Transverse colon (tissue), 4 donors: ENCODE measurements around the gene SCAI.

Experiments used
- POLR2A ChIP-seq: fragments of 450-650 bp; IDR thresholded peaks from one replicate; pipeline ENCODE4 v1.6.1; 2016; ENCODE audit warnings: antibody characterized with exemption, mild to moderate bottlenecking, moderate library complexity
- POLR2AphosphoS5 ChIP-seq, 3 donors: sonication (generic); formaldehyde crosslinking; IDR thresholded peaks; one replicate each; pipeline ENCODE4 v1.6.1; 2016; ENCODE audit warnings: antibody characterized with exemption in 3 of 3
- TF ChIP-seq, protein P1 (sequence below), 5 experiments: fragments of 200-600 bp in 3 of 5; fragments of 450-650 bp in 2 of 5; sonication (generic) in 3 of 5; IDR thresholded peaks; 1 replicate in 2 of 5; 2 replicates in 3 of 5; pipeline ENCODE4 v1.5.1; 2016 to 2017; ENCODE audit warnings: antibody characterized with exemption in 5 of 5, inconsistent platforms in 3 of 5, mild to moderate bottlenecking in 2 of 5, moderate library complexity in 1 of 5

GRCh38 chr9:125151730-125152129 is 8.4 kb upstream of the SCAI start:
- no peak for TF ChIP-seq POLR2A
- TF ChIP-seq POLR2AphosphoS5 (IDR thresholded peaks at IDR 0.05), result no peak
- TF ChIP-seq, protein P1, sequence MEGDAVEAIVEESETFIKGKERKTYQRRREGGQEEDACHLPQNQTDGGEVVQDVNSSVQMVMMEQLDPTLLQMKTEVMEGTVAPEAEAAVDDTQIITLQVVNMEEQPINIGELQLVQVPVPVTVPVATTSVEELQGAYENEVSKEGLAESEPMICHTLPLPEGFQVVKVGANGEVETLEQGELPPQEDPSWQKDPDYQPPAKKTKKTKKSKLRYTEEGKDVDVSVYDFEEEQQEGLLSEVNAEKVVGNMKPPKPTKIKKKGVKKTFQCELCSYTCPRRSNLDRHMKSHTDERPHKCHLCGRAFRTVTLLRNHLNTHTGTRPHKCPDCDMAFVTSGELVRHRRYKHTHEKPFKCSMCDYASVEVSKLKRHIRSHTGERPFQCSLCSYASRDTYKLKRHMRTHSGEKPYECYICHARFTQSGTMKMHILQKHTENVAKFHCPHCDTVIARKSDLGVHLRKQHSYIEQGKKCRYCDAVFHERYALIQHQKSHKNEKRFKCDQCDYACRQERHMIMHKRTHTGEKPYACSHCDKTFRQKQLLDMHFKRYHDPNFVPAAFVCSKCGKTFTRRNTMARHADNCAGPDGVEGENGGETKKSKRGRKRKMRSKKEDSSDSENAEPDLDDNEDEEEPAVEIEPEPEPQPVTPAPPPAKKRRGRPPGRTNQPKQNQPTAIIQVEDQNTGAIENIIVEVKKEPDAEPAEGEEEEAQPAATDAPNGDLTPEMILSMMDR (IDR thresholded peaks at IDR 0.05), result no peak
